NCI-H748 (cell line): ENCODE results near the gene PAFAH1B1.
A peak's percentile ranks its signal among the peaks of the same experiment; 100 is the strongest.
"Not testable (repeated sequence)": the region's sequence is repeated elsewhere in the genome, so short reads cannot be mapped to it uniquely, and the experiment has no call there.

Source experiments
- DNase-seq: peaks from one replicate; lab custom pipeline; 2025; ENCODE audit not compliant: unreplicated experiment; lab: John Stamatoyannopoulos, UW

Gene PAFAH1B1

DNA sequence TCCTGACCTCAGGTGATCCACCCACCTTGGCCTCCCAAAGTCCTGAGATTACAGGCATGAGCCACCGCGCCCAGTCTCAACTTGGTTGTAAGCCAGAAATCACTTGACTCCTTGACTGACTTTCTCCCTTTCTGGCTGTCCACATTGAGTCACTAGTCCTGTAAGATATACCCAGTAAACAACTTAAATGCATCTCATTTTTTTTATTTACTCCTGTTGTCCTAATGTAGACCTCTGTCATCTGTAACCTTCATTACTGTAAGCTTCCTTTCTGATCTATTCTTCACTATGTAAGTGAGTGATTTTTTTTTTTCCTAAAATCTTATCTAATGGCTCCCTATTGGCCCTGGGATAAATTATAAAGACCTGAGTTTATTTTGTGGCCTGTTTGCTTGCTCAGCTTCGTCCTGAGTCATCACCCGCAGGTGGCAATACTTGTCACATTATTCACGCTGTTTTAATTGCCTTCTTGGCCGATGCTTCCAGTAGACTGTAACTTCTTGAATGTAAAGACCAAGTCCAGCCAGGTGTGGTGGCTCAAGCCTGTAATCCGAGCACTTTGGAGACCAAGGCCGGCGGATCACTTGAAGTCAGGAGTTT is 41.0 kb downstream of the PAFAH1B1 start:
- peak; percentile 23 for DNase-seq

DNA sequence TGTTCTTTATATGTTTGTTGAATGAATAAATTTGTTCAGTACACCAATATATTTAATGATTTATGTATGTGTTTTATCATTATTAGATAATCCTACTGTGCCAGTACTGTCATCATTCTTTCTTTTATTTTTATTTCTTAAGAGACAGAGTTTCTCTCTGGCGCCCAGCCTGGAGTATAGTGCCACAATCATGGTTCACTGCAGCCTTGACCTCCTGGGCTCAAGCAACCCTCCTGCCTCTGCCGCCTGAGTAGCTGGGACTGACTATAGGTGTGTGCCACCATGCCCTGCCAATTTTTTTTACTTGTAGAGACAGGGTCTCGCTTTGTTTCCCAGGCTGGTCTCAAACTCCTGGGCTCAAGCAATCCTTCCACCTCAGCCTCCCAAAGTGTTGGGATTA is 41.8 kb downstream of the PAFAH1B1 start:
- no peak for DNase-seq

DNA sequence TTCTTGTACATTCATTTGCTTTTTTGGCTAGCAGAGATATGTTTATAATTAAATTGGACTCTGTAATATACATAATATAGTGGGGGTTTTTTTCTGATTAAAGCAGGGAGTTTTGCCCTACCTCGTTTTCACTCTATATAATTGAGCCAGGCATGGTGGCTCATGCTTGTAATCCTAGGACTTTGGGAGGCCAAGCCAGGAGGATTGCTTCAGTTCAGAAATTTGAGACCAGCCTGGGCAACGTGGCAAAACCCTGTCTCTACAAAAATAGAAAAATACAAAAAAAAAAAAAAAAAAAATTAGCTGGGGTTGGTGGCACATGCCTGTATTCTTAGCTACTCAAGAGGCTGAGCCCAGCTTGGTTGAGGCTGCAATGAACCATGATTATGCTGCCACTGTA is 42.2 kb downstream of the PAFAH1B1 start:
- DNase-seq = no peak

DNA sequence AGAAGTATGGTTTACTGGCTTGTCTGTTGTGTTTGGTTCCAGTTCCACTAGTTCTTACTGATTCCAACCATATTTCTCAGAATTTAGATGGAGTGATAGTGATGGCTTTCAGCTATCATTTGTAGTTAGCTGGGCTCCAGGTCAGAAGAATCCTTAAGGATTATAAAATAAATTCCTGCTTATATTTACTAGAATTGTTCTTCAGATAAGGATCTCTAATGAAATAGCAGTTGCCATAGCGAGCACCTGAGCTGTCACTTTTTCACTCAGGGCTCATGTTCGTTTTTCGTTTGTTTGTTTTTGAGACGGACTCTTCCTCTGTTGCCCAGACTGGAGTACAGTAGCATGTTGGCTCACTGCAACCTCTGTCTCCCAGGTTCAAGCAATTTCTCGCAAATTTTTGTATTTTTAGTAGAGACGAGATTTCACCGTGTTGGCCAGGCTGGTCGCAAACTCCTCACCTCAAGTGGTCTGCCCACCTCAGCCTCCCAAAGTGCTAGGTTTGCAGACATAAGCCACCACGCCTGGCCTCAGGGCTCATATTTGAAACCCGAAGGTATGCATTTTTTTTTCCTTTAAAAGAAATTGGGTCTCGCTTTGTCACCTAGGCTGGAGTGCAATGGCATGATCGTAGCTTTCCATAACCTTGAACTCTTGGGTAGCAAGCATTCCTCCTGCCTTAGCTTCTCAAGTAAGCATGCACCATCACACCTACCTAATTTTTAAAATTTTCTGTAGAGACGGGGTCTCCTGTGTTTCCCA is 42.9 kb downstream of the PAFAH1B1 start:
- DNase-seq = no peak

DNA sequence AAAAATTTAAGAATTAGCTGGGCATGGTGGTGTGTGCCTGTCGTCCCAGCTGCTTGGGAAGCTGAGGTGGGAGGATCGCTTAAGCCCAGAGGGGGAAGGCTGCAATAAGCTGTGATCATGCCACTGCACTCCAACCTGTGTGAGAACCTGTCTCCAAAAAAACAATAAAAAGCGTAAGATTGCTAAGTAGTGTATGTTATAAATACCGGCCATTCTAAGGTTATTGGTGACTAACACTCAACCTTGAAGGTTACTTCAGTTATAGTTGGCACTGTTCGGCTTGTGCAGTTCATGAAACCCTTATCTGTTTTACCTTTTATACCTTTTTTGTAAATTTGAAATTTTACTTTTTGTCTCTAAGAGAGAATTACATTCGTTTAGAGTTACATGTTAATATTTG is 44.0 kb downstream of the PAFAH1B1 start:
- DNase-seq = no peak

- DNase-seq = no peak
Measured at GRCh38 chr17:2644971-2645370, 51.5 kb downstream of the PAFAH1B1 start.

DNA sequence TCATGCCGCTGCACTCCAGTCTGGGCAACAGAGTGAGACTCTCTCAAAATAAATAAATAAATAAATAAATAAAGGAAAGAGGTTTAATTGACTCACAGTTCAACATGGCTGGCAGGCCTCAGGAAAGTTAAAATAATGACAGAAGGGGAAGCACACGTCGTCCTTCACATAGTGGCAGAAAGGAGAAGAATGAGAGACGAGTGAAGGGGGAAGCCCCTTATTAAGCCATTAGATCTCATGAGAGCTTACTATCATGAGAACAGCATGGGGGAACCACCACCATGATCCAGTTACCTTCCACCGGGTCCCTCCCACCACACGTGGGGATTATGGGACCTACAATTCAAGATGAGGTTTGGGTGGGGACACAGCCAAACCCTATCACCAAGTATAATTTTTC is 54.5 kb downstream of the PAFAH1B1 start:
- no peak for DNase-seq

DNA sequence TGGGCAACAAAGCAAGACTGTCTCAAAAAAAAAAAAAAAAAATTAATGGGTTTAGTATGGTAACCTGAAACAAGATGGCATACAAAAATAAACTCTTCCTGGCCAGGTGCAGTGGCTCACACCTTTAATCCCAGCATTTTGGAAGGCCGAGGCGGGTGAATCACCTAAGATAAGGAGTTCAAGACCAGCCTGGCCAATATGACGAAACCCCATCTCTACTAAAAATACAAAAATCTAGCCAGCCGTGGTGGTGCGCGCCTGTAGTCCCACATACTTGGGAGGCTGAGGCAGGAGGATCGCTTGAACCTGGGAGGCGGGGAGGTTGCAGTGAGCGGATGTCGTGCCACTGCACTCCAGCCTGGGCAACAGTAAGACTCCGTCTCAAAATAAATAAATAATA is 55.7 kb downstream of the PAFAH1B1 start:
- DNase-seq = no peak

DNA sequence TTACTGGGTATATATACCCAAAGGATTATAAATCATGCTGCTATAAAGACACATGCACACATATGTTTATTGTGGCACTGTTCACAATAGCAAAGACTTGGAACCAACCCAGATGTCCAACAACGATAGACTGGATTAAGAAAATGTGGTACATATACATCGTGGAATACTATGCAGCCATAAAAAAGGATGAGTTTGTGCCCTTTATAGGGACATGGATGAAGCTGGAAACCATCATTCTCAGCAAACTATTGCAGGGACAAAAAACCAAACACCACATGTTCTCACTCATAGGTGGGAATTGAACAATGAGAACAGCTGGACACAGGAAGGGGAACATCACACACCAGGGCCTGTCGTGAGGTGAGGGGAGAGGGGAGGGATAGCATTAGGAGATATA is 59.5 kb downstream of the PAFAH1B1 start:
- not testable (repeated sequence) for DNase-seq

- DNase-seq = no peak
Measured at GRCh38 chr17:2655546-2655945, 62.1 kb downstream of the PAFAH1B1 start.

GRCh38 chr17:2656283-2656682 is 62.8 kb downstream of the PAFAH1B1 start:
- DNase-seq = no peak

GRCh38 chr17:2659337-2659736 is 65.9 kb downstream of the PAFAH1B1 start:
- DNase-seq = not testable (repeated sequence)

- not testable (repeated sequence) for DNase-seq
Measured at GRCh38 chr17:2660410-2660809, 67.0 kb downstream of the PAFAH1B1 start.

GRCh38 chr17:2672026-2672425 is 78.6 kb downstream of the PAFAH1B1 start:
- no peak for DNase-seq

GRCh38 chr17:2679247-2679646 is 85.8 kb downstream of the PAFAH1B1 start:
- not testable (repeated sequence) for DNase-seq

GRCh38 chr17:2680961-2681360 is 87.5 kb downstream of the PAFAH1B1 start:
- DNase-seq = no peak

- DNase-seq = peak; percentile 47
Measured at GRCh38 chr17:2681650-2682049, 88.2 kb downstream of the PAFAH1B1 start.

- no peak for DNase-seq
Measured at GRCh38 chr17:2682176-2682938, 88.9 kb downstream of the PAFAH1B1 start.

- no peak for DNase-seq
Measured at GRCh38 chr17:2683912-2684311, 90.5 kb downstream of the PAFAH1B1 start.

DNA sequence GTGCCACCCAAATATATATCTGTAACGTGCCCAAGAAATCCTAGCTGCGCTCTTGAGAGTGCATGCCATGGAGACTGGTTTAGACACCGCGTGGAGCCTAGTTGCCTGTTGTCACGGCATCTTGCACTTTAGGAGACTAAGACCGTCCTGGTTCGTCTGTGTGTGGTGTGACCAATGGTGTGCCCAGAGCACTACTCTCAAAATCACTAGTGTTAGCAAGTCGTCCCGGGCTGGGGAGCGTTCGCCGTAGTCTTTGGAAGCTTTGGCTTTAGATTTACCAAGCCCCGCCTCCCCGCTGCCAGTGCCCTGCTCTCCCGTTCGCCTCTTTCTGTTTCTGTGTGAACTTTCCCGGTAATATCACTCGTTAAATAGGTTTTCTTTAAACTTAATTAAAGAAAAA is 91.1 kb downstream of the PAFAH1B1 start:
- no peak for DNase-seq

DNA sequence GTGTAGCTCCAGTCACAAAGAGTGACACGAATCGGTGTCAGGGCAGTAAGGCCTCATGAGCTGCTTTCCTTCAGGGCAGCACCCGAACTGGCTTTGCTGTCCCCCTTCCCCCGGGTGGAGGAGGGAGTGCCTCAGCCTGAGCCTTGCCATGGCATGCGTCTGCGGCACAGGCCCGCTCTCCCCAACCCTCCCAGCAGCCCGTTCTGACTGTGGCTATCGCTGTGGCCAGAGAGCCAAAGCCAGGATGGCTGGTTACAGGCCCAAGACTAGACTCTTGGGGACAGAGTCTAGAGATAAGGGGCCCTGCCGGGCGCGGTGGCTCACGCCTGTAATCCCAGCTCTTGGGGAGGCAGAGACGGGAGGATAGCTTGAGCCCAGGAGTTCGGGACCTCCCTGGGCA is 92.2 kb downstream of the PAFAH1B1 start:
- DNase-seq = no peak

DNA sequence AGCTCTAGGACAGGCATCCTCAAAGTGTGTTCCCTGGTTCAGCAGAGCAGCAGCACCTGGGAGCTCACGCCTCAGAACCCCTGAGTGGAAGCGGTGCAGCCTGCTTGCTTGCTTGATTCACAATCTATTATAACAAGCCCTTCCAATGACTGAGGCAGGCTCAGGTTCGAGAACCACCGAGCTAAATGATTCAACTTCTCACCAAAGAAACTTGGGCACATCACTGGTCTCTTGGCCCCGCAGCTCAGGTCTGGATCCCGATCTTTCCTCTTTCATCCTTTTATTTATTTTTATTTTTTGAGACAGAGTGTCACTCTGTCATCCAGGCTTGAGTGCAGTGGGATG is 93.6 kb downstream of the PAFAH1B1 start:
- DNase-seq = no peak
